ENCODE measurements around the gene ACSL6.

- TF ChIP-seq, protein P1, sequence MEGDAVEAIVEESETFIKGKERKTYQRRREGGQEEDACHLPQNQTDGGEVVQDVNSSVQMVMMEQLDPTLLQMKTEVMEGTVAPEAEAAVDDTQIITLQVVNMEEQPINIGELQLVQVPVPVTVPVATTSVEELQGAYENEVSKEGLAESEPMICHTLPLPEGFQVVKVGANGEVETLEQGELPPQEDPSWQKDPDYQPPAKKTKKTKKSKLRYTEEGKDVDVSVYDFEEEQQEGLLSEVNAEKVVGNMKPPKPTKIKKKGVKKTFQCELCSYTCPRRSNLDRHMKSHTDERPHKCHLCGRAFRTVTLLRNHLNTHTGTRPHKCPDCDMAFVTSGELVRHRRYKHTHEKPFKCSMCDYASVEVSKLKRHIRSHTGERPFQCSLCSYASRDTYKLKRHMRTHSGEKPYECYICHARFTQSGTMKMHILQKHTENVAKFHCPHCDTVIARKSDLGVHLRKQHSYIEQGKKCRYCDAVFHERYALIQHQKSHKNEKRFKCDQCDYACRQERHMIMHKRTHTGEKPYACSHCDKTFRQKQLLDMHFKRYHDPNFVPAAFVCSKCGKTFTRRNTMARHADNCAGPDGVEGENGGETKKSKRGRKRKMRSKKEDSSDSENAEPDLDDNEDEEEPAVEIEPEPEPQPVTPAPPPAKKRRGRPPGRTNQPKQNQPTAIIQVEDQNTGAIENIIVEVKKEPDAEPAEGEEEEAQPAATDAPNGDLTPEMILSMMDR (IDR thresholded peaks at IDR 0.05; ENCODE audit: poor library complexity), result no peak
- TF ChIP-seq EZH2phosphoT487 (IDR thresholded peaks at IDR 0.05; ENCODE audit: low read depth, severe bottlenecking, unreplicated experiment), result no peak
- no peak for TF ChIP-seq EZH2 (IDR thresholded peaks at IDR 0.05; ENCODE audit: borderline replicate concordance)
These were observed 11.3 kb upstream of the ACSL6 start for GRCh38 chr5:132022737-132023136.

Measured in hepatocyte (in vitro differentiated cells).